GM18517 (cell line): Measurements from ENCODE around the gene CAPN8.

Experiments
- ATAC-seq: cut with Tn5 transposase; IDR thresholded peaks from one replicate; pipeline ENCODE4 v1.9.1; 2021; ENCODE audit warnings: mild to moderate bottlenecking, moderate library complexity; ENCODE audit not compliant: unreplicated experiment

CAPN8 gene

DNA sequence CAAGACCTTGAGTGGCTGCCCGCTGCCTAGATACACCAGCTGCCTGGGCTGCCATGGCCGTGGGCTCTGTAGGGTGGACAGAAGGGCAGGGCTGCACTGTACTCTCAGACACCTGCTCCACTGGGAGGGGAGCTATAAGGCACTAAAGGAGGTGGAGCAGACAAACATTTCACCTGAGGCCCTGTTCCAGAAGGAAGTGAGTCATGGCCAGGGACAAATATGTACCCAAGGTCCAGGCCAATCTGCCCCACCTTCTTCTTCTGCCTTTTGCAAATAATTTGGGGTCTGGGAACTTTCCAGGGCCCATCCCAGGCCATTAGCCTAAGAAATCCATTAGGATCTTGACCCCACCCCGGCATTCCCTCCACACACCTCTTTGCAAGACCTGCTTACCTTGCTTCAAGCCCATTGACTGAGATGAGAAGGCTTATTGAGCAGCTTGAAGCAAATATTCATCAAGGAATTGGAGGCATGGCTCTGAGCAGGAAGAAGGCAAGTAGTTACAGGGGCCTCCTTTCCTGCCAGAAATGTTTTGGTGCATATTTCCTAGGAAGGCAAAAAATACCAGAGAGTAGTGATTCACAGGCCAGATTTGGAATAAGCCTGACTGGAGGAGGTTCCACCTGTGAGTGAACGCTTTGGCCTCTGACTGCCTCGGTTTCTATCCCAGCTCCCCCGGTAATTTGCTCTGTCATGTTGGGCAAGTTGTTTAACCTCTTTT lies at the start of gene CAPN8:
TSS of gene CAPN8 (minus strand) at position 110 of the 721 bp plus-strand sequence. CDS start at position 55, 55 bp downstream.
- ATAC-seq = no peak

DNA sequence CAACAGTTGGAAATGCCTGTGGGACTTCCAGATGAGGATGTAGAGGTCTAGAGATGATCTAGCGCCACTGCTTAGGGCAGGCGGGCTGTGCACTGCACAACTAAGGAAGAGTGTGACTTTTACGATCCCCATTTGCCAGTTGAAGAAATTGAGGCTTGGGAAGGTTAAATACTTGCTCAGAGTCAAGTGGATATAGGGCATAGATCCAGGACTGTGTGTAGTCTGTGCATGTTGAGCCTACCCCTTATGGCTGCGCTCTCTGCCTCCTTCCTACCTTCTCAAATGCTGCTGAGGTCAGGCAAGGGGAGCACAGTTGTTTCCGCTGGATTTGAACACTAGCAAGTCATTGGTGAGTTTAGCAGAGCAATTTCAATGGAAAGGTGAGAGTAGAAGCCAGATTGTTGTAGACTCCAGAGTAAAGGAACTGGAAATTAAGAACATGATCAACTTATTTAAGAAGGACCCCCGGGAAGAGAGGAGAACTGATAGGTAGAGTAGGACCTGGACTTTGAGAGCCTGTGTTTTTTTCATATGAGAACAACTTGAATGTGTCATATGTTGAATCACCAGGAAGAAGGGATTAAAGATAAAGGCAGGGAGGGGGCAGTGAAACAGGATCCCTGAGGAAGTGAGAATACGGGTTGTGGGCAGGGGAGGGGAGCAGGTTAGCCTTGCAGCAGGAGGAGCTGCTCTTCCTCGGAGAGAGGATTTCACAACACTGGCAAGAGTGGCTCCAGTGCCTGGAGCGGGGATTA lies 49.5 kb upstream of the CAPN8 start:
- no peak for ATAC-seq

GRCh38 chr1:223714421-223714724 lies 48.9 kb upstream of the CAPN8 start:
- no peak for ATAC-seq

- no peak for ATAC-seq
These were observed 48.3 kb upstream of the CAPN8 start for GRCh38 chr1:223713546-223714420.

DNA sequence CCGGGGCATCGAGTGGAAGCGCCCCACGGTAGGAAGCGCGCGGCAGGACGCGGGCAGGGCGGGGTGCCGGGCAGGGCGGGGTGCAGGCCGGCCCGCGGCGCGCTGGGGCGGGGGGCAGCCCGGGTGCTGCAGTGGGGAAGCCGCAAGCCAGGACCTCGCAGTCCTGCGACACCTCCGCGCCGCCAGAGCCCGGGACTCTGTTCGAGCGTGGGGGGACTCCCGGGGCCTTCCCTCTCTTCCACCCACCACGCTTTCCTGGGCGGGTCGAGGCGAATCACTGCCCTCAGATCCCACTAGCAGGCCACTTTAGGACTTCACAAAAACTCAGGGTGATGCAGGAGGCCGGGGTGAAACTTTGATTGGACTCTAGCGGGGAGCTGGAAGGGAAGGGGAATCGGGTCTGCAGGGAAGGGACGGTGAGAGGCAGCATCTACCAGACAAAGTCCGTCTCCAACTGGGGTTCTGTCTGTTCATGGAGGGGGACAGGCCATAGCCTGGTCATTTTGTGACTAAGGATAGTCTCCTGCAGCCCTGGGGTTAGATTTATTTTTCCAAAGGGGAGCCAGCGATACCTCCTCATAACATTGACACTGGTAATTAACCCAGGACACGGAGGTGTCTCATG lies 47.5 kb upstream of the CAPN8 start:
- ATAC-seq = peak; percentile 40

- ATAC-seq = peak; percentile 57
These were observed 46.8 kb upstream of the CAPN8 start, which contains the start of gene CAPN2 for GRCh38 chr1:223712194-223712849. CAPN2 (plus strand) TSS chr1:223712539; CDS start chr1:223712641, 102 bp downstream.

DNA sequence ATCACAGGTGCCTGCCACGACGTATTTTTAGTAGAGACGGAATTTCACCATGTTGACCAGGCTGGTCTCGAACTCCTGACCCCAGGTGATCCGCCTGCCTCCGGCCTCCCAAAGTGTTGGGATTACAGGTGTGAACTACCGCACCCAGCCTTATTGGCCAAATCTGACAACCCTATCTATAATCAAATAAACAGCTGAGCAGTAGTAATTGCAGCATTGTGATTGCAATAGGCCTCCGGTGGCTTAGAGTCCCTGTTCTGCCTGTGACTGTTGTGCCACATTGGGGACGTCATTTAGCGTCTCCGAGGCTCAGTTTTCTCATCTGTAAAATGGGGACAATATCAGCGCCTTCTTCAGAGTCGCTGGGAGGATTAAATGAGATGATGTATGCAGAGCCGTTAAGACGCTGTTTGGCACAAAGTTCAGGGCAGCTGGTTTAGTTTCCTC lies 46.3 kb upstream of the CAPN8 start:
- no peak for ATAC-seq

GRCh38 chr1:223711173-223711572 lies 45.7 kb upstream of the CAPN8 start:
- ATAC-seq = no peak

DNA sequence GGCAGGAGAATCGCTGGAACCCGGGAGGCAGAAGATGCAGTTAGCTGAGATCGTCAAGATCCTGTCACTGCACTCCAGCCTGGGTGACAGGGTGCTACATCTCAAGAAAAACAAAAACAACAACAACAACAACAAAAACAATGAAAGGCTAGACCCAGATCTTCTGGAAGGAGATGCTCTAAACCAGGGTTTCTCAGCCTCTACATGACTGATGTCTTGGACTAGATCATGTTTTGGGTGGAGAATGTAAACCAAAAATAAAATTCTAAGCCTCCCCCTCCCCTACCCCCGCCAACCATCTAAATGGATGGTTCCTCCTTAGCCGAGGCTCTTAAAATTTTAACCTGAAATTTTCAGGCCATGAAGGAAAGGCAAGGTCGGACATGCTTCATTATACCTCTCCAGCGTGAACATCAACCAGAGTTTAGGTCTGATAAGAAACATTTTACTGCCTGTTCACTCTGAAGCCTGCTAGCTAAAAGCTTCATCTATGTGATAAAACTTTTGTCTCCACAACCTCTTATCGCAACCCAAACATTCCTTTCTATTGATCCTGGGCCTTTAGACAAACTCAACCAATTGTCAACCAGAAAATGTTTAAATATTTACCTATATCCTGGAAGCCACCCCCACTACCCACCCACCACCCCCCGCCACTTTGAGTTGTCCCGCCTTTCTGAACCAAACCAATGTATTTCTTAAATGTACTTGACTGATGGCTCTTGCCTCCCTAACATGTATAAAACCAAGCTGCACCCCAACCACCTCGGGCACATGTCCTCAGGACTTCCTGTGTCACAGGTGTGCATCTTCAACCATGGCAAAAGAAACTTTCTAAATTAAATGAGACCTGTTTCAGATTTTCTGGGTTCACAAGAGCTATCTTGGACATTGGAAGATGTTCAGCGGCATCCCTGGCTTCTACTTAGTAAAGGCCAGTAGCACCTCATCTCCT lies 45.0 kb upstream of the CAPN8 start:
- no peak for ATAC-seq

- ATAC-seq = no peak
These were observed 44.1 kb upstream of the CAPN8 start for GRCh38 chr1:223709598-223709997.

DNA sequence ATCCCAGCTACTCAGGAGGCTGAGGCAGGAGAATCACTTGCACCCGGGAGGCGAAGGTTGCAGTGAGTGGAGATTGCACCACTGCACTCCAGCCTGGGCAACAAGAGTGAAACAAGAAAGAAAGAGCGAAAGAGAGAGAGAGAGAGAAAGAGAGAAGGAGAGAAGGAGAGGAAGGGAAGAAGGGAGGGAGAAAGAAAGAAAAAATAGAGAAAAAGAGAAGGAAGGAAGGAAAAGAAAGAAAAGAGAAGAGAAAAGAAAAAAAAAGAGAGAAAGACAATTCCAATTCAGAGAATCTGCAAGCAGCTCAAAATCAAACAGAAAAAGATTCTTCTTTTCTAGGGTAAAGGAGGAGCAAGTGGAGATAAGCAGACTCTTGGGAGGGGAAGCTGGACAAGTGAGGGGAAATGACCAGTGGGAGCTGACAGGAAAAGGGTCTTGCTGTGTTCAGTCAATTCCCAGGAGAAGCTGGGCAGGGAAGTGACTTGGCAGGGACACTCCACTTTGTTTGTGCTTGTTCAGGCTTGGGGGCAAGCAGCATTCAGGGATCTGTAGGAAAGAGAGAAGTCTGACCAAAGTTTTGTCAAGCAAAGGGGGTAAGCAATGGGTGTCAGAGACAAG lies 43.3 kb upstream of the CAPN8 start:
- no peak for ATAC-seq

- no peak for ATAC-seq
These were observed 42.5 kb upstream of the CAPN8 start for GRCh38 chr1:223708001-223708359.

DNA sequence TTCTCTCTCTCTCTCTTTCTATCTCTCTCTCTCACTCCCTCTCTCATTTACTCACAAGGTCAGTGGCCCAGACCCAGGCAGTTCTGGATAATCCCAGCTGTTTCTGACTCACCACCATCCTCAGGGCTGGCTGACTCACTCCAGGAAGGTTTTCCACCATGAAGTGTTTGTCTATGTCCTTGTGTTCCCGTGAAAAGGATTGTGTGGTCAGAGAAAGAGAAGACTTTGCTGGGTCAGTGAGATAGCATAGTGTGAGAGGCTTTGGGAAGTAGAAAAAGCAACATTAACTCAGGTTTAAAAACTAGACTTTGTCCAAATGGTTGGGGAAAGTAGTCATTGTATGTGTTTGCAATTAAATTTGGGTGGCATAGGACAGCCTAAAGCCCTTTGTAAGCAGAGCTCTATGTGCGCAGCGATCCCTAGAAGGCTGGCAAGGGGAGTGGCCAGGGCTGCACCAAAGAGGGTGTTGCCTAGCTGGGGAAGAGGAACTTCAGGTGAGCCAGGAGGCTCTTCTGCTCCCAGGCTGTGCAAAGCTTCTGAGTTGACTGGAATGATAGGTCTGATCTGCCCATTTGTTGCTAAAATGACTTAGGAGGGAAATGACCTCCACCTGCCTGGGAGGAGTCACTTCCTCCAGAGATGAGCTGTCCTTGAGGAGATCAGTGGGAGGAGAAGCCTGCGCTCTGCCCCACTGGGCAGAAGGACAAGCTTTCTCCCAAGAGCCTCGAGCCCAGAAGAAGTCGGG lies 41.9 kb upstream of the CAPN8 start:
- ATAC-seq = no peak

DNA sequence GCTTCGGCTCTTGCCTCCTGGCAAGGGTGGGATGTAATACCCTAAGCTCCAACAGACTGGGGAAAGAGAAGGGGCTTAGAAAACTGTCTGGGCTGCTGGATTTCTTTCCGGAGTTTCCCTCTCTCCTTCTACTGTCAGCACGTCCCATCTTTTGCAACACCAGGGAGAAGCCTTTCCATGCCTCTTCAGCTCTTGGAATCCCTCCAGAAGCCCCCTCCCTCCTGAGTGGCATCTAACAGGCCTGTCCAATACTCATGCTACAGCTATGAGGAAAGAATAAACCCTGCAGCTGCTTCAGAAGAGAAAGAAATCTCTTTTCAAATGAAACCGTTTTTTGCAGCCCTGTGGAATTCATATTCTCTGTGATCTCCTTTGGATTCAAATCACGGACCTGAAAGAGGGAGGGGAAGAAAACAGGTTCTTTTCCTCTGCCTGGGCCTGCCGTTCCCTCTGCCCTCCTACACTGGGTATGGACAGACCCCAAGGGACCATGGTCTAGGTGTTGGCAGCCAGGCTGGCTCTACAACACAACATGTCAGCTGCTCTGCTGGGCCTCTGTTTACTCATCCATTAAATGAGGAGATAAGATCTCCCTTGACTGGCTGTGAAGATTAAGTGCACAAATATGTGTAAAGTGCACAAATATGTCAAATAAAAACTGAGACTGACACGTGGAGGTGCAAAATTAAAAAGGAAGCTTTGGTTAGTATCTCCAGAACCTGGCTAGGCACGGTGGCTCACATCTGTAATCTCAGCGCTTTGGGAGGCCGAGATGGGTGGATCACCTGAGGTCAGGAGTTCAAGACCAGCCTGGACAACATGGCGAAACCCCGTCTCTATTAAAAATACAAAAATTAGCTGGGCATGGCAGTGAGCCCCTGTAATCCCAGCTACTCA lies 40.8 kb upstream of the CAPN8 start:
- no peak for ATAC-seq

DNA sequence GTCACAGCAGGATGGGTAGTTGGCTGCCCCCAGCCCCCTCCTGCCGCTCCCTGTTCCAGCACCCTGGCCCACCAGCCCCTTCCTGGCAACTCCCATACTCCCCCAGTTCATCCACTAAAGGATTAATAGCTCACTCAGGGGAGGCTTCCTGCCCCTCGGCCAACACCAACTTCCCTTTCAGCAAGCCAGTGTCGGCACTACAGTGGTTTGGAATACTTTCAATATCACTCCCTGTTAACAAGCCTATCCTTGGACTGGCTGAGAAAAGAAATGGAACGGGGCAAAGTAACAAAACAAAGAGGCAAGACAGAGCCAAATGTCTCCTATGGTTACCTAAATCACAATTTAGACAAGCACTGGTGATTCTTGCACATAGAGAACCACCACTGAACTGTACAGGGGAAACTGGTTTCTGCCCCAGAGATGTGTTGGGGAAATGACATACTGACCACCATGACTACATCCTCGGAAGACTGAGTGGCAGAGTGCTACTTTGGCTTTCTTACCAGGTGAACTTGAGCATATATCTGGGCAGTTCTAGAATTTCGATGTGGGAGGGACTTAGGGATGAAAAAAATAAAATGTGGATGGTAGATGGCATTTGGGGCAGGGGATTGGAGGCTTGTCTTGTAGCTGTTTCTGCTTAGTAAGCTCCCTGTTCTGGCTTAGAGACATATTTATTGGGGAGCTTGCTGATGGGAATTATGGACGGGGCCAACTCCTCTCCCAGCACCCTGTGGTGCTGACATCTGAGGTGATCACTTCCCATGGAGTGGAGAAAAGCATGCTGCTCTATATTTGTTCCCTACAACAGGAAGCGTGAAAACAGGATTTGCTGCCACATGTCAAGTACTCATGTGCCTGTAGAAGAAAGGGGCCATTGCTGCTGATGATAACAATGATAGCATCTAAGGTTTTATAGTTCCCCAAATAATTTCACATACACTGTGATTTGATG lies 39.7 kb upstream of the CAPN8 start:
- no peak for ATAC-seq

DNA sequence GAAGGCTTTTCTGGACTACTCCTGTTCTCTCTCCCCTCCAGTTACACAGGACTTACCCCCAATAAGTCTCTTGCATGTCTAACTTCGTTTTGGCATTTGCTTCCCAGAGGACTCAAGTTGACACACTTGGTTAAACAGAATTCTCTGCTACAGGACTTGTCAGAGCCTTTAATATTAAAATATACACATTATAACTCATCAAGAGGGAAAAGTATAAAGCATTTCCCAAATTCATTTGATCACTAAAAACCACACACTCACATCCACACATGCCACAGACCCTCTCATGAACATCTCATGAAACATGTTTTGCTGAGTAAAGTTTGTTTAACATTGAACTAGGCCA lies 38.1 kb upstream of the CAPN8 start:
- ATAC-seq = no peak
